Measurements from ENCODE around the gene MRPL43. TPM values are rescaled to one million over a fixed set of nuclear protein-coding genes. Genes with fewer than 3 reads are reported as not detected.
"Not testable (repeated sequence)": the region's sequence is repeated elsewhere in the genome, so short reads cannot be mapped to it uniquely, and the experiment has no call there.

Gene MRPL43
- 120 and 146 TPM in 2 replicates for total RNA-seq (2014; rRNA removed; shearing (Covaris generic))
- 124 and 133 TPM in 2 replicates for polyA plus RNA-seq (2015; cell fraction: cytosol; rRNA removed)
- polyA plus RNA-seq (2015; cell fraction: nucleus; rRNA removed) = 73.2 and 82.2 TPM in 2 replicates

DNA sequence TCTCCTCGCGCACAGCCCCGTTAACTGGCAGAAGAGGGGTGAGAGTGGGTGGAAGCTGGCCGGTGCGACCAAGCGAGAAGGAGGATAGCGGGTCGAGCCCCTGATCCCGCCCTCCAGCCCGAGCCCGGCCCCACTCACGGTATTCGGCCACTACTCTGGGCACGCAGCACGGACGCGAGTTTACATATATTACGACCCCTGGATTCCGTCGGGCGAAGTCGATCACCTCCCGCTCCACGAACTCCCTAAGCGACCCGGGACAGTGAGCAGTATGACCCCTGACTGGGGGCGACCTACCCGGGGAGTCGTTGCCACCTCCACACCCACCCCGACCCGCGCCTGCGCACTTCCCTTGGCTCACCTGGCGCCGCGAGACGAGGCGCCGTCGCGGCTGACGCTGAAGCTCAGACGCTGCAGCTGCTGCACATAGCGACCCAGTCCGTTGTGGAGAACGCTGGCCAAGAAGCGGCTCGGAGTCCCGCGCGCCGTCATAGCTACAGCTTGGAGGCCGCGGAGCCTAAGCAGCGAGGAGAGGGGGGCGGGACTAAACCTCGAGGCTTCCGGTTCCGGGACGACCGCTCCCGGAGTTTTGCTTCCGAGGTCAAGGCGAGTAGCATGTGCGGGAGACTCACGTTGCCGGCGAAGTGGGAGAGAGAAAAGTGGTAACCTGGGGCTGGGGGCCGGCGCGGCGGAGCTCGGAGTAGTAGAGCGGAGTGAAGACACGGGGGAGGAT, at the start of gene MRPL43, which contains the start of gene TWNK:
TSS of gene MRPL43 (minus strand) at position 546 of the 733 bp plus-strand sequence. CDS start at position 492, 54 bp downstream.
TSS of gene TWNK (plus strand) at position 592 of the 733 bp plus-strand sequence. CDS start 668 bp downstream, outside the sequence.
- DNase-seq (ENCODE audit: low read depth) = peak; percentile 75

DNA sequence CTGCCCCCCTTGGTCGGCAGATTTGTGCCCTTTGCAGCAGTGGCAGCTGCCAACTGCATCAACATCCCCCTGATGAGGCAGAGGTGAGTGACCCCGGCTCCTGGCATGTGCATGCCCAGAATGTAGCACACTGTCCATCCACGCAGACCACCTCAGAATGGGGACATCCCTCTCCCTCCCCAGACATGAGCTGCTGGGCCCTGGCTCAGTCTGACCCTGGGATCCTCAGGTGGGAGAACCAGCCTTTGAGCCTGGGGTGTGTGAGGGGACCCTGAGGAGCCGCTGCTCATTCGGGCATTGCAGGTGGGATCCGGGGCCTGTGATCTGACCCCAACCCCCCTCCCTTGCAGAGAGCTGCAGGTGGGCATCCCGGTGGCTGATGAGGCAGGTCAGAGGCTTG, 49.4 kb upstream of the MRPL43 start:
- DNase-seq (ENCODE audit: low read depth) = no peak

- no peak for DNase-seq (ENCODE audit: low read depth)
Measured at GRCh38 chr10:101035916-101036702, 48.8 kb upstream of the MRPL43 start.

GRCh38 chr10:101035314-101035713, 48.0 kb upstream of the MRPL43 start:
- DNase-seq (ENCODE audit: low read depth) = no peak

DNA sequence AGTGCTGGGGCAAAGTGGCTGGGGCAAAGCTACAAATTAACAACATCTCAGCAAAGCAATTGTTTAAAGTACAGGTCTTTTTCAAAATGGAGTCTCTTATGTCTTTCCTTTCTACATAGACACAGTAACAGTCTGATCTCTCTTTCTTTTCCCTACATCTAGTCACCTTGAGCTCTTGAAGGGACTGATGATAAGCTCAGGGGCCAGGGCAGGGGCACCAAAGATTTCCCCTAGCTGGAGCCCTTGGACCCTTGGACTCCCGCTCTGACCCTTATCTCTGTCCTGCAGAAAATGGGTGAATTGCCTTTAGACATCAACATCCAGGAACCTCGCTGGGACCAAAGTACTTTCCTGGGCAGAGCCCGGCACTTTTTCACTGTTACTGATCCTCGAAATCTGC, 47.1 kb upstream of the MRPL43 start:
- not testable (repeated sequence) for DNase-seq (ENCODE audit: low read depth)

DNA sequence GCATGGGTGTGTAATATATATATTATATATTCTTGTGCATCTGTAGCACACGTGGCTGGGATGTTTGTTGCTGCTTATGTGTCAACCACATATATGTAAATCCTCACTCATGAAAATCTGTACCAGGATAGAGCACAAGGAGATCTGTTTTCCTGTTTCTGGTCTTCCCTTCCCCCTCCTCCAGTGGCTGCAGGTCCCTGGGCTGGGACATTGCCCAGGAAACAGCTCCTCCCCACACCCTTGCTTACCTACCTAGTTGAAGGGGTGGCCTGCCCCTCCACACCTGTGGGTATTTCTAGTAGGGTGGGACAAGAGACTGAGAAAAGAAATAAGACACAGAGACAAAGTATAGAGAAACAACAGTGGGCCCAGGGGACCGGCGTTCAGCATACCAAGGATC, 46.0 kb upstream of the MRPL43 start:
- no peak for DNase-seq (ENCODE audit: low read depth)

DNA sequence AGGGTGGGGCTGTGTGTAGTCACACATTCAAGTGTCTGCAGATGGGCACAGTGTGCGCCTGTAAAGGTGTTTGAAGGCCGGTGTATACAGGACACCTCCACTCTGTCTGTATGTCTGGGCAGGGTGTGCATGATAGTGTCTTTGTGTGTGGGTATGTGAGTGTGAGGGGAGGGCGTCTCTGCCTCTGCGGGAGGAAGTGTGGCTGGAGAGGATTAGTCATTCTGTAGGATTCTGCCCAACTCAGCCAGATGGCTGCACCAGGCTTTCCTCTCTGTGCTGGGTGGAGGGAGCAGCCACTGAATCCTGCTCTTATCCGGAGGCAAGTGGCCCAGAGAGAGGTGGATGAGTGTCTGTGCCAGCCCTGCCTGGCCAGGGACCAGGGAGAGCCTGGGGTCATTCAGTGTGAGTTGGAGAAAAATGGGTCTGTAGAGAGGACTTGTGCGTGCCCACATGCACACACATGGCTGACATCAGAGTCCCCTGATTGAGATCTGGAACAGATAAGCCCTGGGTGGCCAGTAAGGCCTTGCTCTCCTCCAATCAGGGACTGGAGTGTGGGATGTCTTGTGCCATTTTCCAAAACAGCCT, 45.4 kb upstream of the MRPL43 start:
- peak; percentile 94 for DNase-seq (ENCODE audit: low read depth)

GRCh38 chr10:101031796-101032636, 44.7 kb upstream of the MRPL43 start:
- peak; percentile 63 for DNase-seq (ENCODE audit: low read depth)

DNA sequence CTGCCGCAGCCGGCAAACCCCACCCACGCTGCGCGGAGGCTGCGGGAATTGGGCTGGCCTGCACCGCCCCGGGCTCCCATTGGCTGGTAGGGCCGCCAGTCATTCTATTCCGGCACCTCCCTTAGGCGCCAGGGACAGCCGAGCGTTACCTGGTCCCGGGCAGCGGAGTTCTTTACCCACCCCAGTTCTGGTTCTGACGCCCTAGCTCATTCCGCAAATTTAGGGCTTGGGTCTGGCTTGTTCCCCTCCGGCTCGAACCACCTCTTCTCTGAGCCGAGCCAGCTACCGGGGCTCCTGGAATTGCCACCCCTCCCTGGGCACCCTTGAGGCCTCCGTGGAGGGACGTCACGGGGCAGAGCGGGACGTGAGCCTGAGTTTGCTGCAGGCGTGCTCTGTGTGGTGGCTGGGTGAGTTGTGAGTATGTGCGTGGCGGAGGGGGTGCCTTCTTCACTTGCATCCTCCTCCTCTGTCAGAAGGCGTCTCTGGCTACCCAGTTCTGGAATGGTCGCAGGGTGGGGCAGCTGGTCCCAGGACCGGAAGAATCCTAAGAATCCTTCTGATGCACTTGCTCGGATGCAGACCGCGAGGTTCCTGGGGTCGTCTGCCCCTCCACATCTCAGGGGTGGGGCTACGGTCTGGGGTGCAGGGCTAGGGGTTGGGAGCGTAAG, 44.0 kb upstream of the MRPL43 start, which contains the start of the genes PDZD7 and SFXN3:
TSS of gene PDZD7 (minus strand) at position 2 of the 668 bp plus-strand sequence. CDS start 910 bp downstream, outside the sequence.
TSS of gene SFXN3 (plus strand) at position 107 of the 668 bp plus-strand sequence. CDS start 3,461 bp downstream, outside the sequence.
- DNase-seq (ENCODE audit: low read depth) = peak; percentile 89

DNA sequence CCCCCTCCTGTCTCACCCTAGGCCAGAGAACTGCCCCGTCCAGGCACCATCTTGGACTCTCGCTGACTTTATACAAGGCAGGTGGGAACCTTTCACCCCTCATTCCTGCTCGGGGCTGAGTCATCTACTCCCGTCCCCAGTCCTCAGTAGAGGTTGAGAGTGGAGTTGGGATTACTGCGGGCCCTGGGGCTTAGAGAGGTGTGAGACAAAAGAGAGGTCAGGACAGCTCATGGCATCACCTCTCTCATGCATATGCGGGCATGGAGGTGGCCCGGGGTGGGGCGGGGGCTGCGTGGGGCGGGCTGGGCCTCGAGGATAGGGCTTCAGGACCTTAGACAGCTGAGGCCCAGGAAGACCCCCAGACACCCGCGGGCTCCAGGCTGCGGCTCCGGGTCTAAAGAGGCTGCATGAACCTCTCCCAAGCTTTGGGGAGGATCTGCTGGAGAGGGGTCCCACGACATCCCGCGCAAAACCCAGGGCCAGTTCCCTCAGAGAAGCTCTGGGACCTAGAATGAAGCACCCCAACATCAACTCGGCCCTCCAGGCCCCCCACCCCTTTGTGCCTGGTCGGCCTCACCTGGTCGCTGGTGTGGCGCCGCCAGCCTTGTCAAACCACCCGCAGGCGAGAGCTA, 43.3 kb upstream of the MRPL43 start:
- no peak for DNase-seq (ENCODE audit: low read depth)

GRCh38 chr10:101029520-101030295, 42.4 kb upstream of the MRPL43 start:
- no peak for DNase-seq (ENCODE audit: low read depth)

- no peak for DNase-seq (ENCODE audit: low read depth)
Measured at GRCh38 chr10:101028446-101029337, 41.4 kb upstream of the MRPL43 start.

DNA sequence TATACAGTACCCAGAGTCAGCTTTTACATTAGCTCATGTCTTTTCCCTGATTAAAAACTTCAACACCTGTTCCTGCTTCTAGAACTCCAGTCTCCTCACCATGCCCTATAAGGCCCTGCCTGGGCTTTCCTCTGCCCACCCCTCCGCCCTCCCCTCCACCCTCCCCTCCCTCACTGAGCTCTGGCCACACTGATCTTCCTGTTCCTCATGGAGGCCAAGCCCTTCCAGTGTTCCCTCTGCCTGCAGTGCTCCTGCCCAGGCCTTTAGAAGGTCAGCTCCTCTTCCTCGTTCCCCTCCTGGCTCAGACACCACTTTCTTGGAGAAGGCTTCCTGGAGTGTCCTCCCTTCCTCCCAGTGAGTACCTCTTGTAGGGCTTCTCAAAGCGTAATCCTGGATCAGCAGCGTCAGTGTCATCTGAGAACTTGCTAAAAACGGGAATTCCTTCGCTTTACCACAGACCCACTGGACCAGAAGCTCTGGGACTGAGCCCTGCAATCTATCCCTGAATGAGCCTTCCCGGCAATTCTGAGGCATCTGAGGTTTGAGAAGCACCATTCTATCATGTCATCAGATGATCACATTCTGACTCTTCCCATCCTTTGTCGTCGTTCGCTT, 39.9 kb upstream of the MRPL43 start:
- DNase-seq (ENCODE audit: low read depth) = no peak

GRCh38 chr10:101022967-101023705, 35.8 kb upstream of the MRPL43 start:
- DNase-seq (ENCODE audit: low read depth) = no peak

GRCh38 chr10:101021692-101022251, 34.5 kb upstream of the MRPL43 start:
- DNase-seq (ENCODE audit: low read depth) = no peak

- DNase-seq (ENCODE audit: low read depth) = no peak
Measured at GRCh38 chr10:101021239-101021638, 33.9 kb upstream of the MRPL43 start.

Measured in HT1080 (cell line).